ENCODE data around the gene TMEM200B. TPM values are rescaled to one million over a fixed set of nuclear protein-coding genes. Genes with fewer than 3 reads are reported as not detected.

Gene TMEM200B
- total RNA-seq, 1 donor from 2014 or later = 3.7 TPM

GRCh38 chr1:29167904-29168303 is 44.2 kb upstream of the TMEM200B start:
- Mint-ChIP-seq H3K27ac (ENCODE audit: unreplicated experiment) (no peak overlapping the region), H3K9me3 (no peaks in the 10 kb centered on the region), H3K4me3 (no peak overlapping the region), H3K36me3 (ENCODE audit: low read depth) (peaks cover 8% of the 10 kb centered on the region), H3K4me1 (peaks cover 49% of the 10 kb centered on the region), H3K27me3 (ENCODE audit: low read depth) (no peaks in the 10 kb centered on the region)
- TF ChIP-seq, protein P1, sequence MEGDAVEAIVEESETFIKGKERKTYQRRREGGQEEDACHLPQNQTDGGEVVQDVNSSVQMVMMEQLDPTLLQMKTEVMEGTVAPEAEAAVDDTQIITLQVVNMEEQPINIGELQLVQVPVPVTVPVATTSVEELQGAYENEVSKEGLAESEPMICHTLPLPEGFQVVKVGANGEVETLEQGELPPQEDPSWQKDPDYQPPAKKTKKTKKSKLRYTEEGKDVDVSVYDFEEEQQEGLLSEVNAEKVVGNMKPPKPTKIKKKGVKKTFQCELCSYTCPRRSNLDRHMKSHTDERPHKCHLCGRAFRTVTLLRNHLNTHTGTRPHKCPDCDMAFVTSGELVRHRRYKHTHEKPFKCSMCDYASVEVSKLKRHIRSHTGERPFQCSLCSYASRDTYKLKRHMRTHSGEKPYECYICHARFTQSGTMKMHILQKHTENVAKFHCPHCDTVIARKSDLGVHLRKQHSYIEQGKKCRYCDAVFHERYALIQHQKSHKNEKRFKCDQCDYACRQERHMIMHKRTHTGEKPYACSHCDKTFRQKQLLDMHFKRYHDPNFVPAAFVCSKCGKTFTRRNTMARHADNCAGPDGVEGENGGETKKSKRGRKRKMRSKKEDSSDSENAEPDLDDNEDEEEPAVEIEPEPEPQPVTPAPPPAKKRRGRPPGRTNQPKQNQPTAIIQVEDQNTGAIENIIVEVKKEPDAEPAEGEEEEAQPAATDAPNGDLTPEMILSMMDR (conservative IDR thresholded peaks at IDR 0.05) = no peak
- DNase-seq (ENCODE audit: low read depth, low spot score) = no peak

GRCh38 chr1:29166291-29166878 is 42.7 kb upstream of the TMEM200B start:
- peaks cover 40% of the 10 kb centered on the region for H3K4me1 Mint-ChIP-seq
- DNase-seq (ENCODE audit: low read depth, low spot score) = no peak
- H3K36me3 Mint-ChIP-seq (ENCODE audit: low read depth) = peaks cover 5% of the 10 kb centered on the region
- TF ChIP-seq, protein P1 (conservative IDR thresholded peaks at IDR 0.05) = no peak
- no peak overlapping the region for H3K4me3 Mint-ChIP-seq
- no peaks in the 10 kb centered on the region for H3K9me3 Mint-ChIP-seq
- no peaks in the 10 kb centered on the region for H3K27me3 Mint-ChIP-seq (ENCODE audit: low read depth)
- peak overlapping the region; percentile 32 for H3K27ac Mint-ChIP-seq (ENCODE audit: unreplicated experiment)

DNA sequence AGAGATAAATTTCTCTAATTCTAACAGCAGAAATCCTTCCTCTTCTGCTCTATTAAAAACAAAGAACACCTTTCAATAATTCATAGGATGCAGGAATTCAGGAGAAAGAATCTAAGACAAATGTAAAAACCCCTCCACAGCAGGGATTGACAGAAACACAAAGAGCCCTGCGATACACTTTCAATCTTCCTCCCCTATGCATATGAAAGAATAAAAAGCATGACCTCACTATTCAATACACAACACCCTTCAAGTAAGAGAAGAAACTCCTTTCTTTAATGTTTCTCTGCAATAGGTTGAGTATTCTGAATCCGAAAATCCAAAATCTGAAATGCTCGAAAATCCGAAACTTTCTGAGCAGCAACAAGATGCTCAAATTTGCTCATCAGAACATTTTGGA is 40.9 kb upstream of the TMEM200B start:
- Mint-ChIP-seq H3K9me3 (no peaks in the 10 kb centered on the region), H3K4me3 (no peak overlapping the region), H3K27ac (ENCODE audit: unreplicated experiment) (peak overlapping the region; percentile 83), H3K27me3 (ENCODE audit: low read depth) (no peaks in the 10 kb centered on the region), H3K4me1 (peaks cover 31% of the 10 kb centered on the region), H3K36me3 (ENCODE audit: low read depth) (peaks cover 11% of the 10 kb centered on the region)
- TF ChIP-seq, protein P1 (conservative IDR thresholded peaks at IDR 0.05) = no peak
- DNase-seq (ENCODE audit: low read depth, low spot score) = no peak

GRCh38 chr1:29162476-29163138 is 38.9 kb upstream of the TMEM200B start:
- no peak for DNase-seq (ENCODE audit: low read depth, low spot score)

DNA sequence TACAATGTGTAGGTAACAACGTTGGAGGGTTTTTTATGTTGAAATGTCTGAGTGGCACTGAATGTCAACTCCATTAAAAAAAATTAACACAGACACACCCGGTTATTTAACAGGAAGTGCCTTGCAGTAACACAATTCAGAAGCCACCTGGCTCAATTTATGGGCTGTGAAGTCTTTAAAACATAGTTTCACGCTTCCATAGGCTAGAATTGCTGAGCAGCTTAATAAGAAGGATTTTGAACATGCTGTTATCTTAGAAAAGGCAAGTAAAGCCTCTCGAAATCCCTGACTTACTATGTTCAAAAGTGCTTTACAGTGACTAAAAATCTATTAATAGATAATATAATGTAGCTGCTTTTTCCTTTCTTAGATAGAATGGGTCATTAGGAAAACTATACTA is 38.3 kb upstream of the TMEM200B start:
- Mint-ChIP-seq H3K4me3 (no peak overlapping the region), H3K4me1 (peaks cover 36% of the 10 kb centered on the region), H3K27me3 (ENCODE audit: low read depth) (no peaks in the 10 kb centered on the region), H3K36me3 (ENCODE audit: low read depth) (peaks cover 20% of the 10 kb centered on the region), H3K27ac (ENCODE audit: unreplicated experiment) (no peak overlapping the region), H3K9me3 (no peaks in the 10 kb centered on the region)
- DNase-seq (ENCODE audit: low read depth, low spot score) = no peak
- TF ChIP-seq, protein P1 (conservative IDR thresholded peaks at IDR 0.05) = no peak

More at GRCh38 chr1:29162476-29163138, 38.9 kb upstream of the TMEM200B start:
- Mint-ChIP-seq H3K4me1 (peaks cover 32% of the 10 kb centered on the region), H3K4me3 (no peak overlapping the region), H3K27ac (ENCODE audit: unreplicated experiment) (no peak overlapping the region), H3K9me3 (no peaks in the 10 kb centered on the region), H3K36me3 (ENCODE audit: low read depth) (peaks cover 17% of the 10 kb centered on the region), H3K27me3 (ENCODE audit: low read depth) (no peaks in the 10 kb centered on the region)
- TF ChIP-seq, protein P1 (conservative IDR thresholded peaks at IDR 0.05) = no peak
